GM21619 (cell line): ENCODE results near the gene PLPP6.

Experiments
- ATAC-seq: cut with Tn5 transposase; IDR thresholded peaks from one replicate; pipeline ENCODE4 v1.9.1; 2021; ENCODE audit not compliant: unreplicated experiment

The PLPP6 gene

DNA sequence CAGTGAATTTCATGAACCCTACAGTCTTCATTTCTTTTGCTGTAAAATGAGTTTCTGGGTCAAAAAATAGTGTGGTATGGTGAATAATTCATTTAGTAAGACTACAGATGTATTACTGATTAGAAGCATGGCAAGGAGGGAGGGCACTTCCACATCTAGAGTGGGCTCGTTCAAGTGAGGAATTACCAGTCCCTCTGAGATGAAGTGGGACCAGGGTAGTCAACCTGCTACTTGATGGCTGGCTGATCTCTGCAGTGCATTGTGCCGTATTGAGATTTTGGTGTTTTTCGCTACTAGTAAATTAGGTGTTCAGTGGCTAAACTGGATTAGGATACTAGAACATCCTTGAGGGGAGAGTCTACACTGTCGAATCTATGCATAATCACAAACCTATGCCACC is 28.1 kb downstream of the PLPP6 start:
- ATAC-seq = peak; percentile 62

DNA sequence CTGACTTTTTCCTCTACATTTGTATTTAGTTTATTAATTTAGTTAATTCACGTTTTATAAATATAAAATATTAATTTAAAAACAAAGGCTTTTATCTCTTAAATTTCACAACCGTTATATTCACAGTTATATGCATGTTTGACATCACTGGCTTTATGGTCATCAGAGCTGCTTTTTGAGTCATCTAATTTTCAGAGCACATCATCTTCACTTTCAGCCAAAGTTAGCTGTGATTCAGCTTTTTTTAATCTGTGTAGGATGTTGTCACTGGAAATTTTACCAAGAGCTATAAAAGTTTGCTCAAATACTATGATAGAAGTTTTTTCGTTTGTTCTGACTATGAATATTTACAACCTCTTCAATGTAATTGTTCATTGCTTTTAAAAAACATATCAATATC is 29.7 kb downstream of the PLPP6 start:
- no peak for ATAC-seq

DNA sequence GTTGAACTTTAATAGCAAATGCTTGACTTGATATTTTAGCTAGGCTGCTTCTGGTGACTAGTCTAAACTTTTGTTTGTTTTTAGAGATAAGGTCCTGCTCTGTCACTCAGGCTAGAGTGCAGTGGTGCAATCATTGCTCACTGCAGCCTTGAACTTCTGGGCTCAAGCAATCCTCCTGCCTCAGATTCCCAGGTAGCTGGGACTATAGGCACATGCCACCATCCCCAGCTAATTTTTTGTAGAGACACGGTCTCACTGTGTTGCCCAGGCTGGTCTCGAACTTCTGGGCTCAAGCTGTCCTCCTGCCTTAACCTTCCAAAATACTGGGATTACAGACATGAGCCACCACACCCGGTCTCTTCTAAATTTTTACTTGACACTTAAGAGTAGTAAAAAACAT is 38.0 kb downstream of the PLPP6 start:
- ATAC-seq = no peak

DNA sequence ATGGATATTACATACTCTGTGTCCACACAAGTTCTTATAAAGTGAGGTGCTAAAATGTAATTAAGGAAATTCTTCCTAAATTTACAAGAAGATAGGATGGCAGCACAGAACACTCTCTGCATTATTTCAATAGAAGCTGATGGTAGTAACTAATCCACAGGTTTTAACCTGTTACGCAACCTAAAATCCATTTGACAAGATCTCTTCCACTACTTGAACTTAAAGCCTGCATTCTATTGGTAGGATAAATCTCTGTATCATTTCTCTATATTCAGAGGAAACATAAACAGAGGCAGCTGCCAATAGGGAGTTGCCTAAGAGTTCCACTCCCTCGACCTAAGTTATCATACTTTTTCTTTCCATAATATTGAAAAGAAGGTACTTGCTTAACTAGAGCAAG is 38.8 kb downstream of the PLPP6 start:
- no peak for ATAC-seq

DNA sequence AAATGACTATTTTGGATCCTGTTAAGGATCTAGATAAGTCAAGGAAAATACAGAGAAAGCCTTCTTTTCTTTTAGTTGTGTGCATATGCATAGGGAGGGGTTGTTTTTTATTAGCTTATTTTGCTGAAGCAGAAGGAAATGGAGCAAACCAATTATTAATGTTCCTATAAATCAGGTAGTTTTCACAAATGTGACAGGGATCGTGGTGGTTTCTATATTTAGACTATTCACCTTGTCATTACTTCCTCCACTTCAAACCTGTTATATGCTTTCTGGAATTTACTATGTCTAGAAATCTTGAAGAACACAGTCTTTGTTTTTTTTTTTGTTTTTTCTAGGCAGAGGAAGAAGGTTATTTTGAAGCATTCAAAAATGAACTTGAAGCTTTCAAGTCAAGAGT is 39.4 kb downstream of the PLPP6 start:
- ATAC-seq = no peak

DNA sequence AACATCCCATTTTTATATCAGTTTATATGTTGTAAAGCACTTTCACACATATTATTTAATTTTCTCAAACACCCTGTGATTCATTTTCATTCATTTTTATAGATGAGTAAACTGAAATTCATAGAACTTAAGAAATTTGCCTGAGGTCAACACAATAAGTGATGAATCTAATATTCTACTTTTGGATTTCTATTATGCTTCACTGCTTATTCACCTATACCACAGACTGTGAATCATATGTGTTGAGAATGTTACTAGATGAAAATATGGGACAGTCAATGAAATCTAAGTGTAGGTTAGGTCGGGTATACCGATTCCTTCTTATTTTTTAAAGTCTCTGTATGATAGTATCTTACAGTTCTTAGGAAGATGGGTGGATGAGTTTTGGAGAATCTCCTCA is 42.0 kb downstream of the PLPP6 start:
- no peak for ATAC-seq

DNA sequence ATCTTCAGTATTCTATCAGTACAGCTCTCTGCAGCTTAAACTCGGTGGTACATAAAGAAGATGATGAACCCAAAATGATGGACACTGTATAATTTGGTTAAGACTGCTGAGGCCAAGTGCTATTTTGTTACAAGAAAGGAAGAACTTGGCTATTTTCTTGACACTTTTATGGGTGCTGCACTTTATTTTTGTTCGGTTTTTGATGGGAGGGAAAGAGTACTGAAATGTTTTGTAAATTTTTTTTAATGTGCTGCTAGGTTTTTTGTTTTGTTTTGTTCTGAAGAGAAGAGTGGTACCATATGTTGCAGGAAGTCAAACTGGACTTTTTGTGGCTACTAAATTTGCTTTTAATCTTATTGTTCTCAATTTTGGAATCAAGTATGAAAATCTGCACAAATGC is 43.9 kb downstream of the PLPP6 start:
- ATAC-seq = no peak

DNA sequence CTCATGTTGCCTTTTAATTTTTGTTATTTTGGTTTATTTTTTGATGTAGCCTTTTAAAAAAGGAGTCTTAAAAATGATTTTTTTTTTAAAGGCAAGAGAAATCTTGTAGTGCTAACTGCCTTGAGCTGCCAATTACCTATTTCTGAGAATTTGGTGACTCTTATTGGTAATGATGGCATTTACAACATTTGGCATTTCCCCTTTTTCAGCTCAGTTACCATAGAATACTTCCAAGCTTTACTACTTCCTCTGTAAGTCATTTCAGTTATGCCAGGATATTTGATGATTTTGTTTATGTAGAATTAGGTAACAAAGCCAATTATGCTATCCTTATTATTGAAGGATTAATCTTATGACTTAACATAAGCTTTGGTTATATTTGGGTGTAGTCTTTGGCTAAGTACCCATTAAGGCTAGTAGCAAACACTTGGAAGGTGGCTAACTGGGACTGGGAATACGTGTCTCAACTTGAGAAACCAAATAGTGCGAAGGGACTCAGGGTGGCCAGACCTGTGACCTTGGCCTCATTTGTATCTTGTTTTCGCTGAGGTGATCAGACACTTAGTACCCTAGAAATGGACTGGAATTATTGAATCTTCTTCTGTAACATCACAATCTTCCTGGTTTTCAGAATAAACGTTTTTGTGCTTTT is 45.0 kb downstream of the PLPP6 start:
- ATAC-seq = no peak

DNA sequence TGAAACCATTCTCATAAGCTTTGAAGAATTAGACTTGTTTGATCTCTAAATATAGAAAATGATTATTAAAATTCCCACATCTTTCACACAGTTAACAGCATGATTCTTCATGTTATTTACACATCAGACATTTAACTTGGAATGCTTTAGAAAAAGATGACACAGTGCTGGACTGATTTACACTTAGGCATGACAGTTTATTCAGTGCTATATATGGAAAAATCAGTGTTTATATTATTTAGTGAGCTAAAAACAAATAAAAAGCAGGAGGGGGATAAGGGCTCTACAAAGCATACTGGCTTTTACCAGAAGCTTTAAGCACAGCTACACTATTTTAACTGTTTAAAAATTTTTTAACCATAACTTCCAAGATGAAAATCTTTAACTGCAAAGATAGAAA is 47.3 kb downstream of the PLPP6 start:
- no peak for ATAC-seq

DNA sequence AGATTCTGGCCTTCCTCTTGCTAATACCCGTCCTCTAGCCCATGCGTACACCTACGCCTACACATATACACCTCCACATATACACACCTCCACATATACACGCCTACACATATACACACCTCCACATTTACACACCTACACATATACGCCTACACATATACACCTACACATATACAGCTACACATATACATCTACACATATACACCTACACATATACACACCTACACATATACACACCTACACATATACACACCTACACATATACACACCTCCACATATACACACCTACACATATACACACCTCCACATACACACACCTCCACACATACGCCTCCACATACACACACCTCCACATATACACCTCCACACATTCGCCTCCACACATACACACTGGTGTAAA is 51.8 kb downstream of the PLPP6 start:
- ATAC-seq = no peak

DNA sequence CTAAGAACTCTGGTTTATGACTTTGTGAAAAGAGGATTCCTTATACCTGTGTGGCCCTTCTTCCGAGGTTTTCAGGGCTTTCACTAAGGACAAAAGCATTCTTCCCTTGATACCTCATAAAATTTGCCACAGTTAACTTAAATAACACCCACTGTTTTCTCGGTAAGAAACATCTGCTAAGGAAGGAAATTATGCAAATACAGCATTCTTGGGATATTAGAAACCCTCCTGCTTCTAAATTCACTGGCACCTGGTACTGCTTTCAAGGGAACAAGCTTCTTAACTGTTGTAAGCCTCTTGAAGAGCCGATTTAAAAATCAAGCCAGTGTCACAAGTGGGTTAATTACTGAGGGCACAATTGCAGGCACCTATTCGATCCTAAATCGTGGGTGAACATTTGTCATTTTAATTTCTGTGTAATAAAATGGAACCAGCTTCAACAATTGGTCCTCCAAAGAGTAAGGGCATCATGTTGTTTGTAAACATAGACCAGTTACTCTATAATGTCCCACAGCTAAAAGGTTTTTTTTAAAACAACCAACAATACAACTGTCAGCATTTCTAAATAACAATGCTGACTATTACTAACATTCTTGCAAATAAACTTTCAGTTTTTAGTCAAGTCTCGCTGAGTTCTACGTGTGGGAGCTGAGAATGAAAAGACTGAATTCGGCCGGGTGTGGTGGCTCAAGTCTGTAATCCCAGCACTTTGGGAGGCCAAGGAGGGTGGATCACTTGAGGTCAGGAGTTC is 52.3 kb downstream of the PLPP6 start:
- no peak for ATAC-seq
